ENCODE results near the gene SEPHS1. TPM values are rescaled to one million over a fixed set of nuclear protein-coding genes. Genes with fewer than 3 reads are reported as not detected.
"Not testable (repeated sequence)": the region's sequence is repeated elsewhere in the genome, so short reads cannot be mapped to it uniquely, and the experiment has no call there.

Gene SEPHS1
- total RNA-seq, 1 donor from 2014 or later, result 46.0 TPM

- intact Hi-C loops (cut with micrococcal nuclease), result no loop called here
Observed at GRCh38 chr10:13365243-13365642, 17.1 kb upstream of the SEPHS1 start.

GRCh38 chr10:13360587-13360986, 12.5 kb upstream of the SEPHS1 start:
- intact Hi-C loops (cut with micrococcal nuclease), result no loop called here

- intact Hi-C loops (cut with micrococcal nuclease), result no loop called here
Observed at GRCh38 chr10:13356392-13356791, 8.3 kb upstream of the SEPHS1 start.

- intact Hi-C loops (cut with micrococcal nuclease), result no loop called here
Observed at GRCh38 chr10:13354783-13355182, 6.7 kb upstream of the SEPHS1 start.

GRCh38 chr10:13352519-13352918, 4.4 kb upstream of the SEPHS1 start:
- intact Hi-C loops (cut with micrococcal nuclease), result no loop called here

- intact Hi-C loops (cut with micrococcal nuclease), result loop anchor here (1.0 kb wide), 1 partner anchor 80 kb away; no protein-coding TSS in a partner anchor
Observed at GRCh38 chr10:13351340-13351915, 3.3 kb upstream of the SEPHS1 start.

GRCh38 chr10:13349463-13350274, 1.6 kb upstream of the SEPHS1 start:
- intact Hi-C loops (cut with micrococcal nuclease), result loop anchor here (1.0 to 10.0 kb wide), 6 partner anchors 237 to 1307 kb away; partner anchors contain the start of genes PRPF18 and UPF2

GRCh38 chr10:13347500-13348156, 465 bp downstream of the SEPHS1 start:
- intact Hi-C loops (cut with micrococcal nuclease), result loop anchor here (1.0 to 10.0 kb wide), 10 partner anchors 7 to 1531 kb away; partner anchors contain the start of genes MCM10, SUV39H2 and UPF2

GRCh38 chr10:13347043-13347499, 1.0 kb downstream of the SEPHS1 start:
- intact Hi-C loops (cut with micrococcal nuclease), result loop anchor here (2.0 to 10.0 kb wide), 5 partner anchors 635 to 1532 kb away; partner anchors contain the start of genes SUV39H2 and UPF2

- intact Hi-C loops (cut with micrococcal nuclease), result loop anchor here (2.0 to 10.0 kb wide), 5 partner anchors 634 to 1532 kb away; partner anchors contain the start of genes SUV39H2 and UPF2
Observed at GRCh38 chr10:13346283-13347042, 1.6 kb downstream of the SEPHS1 start.

GRCh38 chr10:13340626-13341376, 7.3 kb downstream of the SEPHS1 start:
- intact Hi-C loops (cut with micrococcal nuclease), result loop anchor here (1.0 to 10.0 kb wide), 4 partner anchors 8 to 1264 kb away; partner anchors contain the start of genes MCM10 and SEPHS1

- intact Hi-C loops (cut with micrococcal nuclease), result loop anchor here (1.0 to 10.0 kb wide), 4 partner anchors 8 to 1265 kb away; partner anchors contain the start of genes MCM10 and SEPHS1
Observed at GRCh38 chr10:13340068-13340467, 8.0 kb downstream of the SEPHS1 start.

GRCh38 chr10:13338390-13339110, 9.5 kb downstream of the SEPHS1 start:
- intact Hi-C loops (cut with micrococcal nuclease), result no loop called here

- intact Hi-C loops (cut with micrococcal nuclease), result no loop called here
Observed at GRCh38 chr10:13337827-13338196, 10.3 kb downstream of the SEPHS1 start.

- intact Hi-C loops (cut with micrococcal nuclease), result no loop called here
Observed at GRCh38 chr10:13337128-13337826, 10.8 kb downstream of the SEPHS1 start.

- intact Hi-C loops (cut with micrococcal nuclease), result no loop called here
Observed at GRCh38 chr10:13335881-13336280, 12.2 kb downstream of the SEPHS1 start.

GRCh38 chr10:13334556-13334955, 13.5 kb downstream of the SEPHS1 start:
- intact Hi-C loops (cut with micrococcal nuclease), result no loop called here

- intact Hi-C loops (cut with micrococcal nuclease), result no loop called here
Observed at GRCh38 chr10:13331646-13332045, 16.4 kb downstream of the SEPHS1 start.

GRCh38 chr10:13330980-13331379, 17.1 kb downstream of the SEPHS1 start:
- intact Hi-C loops (cut with micrococcal nuclease), result not testable (repeated sequence)

All from T-helper 1 cell treated with Interleukin-12 subunit alpha and Interleukin-12 subunit beta and Interleukin-4 antibody, amounts not matched to agents 30 ng/mL and 1 ng/mL, for 36 hours (primary cell).